Parietal lobe (tissue), 2 donors: Measurements from ENCODE around the gene F5. TPM values are rescaled to one million over a fixed set of nuclear protein-coding genes. Genes with fewer than 3 reads are reported as not detected.

Experiments
- small RNA-seq: library from RNA; depleted of rRNA; stranded (forward); fragments of <200 nt; gene quantifications from one replicate; pipeline ENCODE3, GENCODE V24; 2014; ENCODE audit warnings: low replicate concordance
- total RNA-seq: library from RNA; depleted of rRNA; stranded (reverse); fragments of >200 nt; gene quantifications from one replicate; pipeline ENCODE4 v1.2.3, GENCODE V29; 2014

The F5 gene
- not detected for total RNA-seq

DNA sequence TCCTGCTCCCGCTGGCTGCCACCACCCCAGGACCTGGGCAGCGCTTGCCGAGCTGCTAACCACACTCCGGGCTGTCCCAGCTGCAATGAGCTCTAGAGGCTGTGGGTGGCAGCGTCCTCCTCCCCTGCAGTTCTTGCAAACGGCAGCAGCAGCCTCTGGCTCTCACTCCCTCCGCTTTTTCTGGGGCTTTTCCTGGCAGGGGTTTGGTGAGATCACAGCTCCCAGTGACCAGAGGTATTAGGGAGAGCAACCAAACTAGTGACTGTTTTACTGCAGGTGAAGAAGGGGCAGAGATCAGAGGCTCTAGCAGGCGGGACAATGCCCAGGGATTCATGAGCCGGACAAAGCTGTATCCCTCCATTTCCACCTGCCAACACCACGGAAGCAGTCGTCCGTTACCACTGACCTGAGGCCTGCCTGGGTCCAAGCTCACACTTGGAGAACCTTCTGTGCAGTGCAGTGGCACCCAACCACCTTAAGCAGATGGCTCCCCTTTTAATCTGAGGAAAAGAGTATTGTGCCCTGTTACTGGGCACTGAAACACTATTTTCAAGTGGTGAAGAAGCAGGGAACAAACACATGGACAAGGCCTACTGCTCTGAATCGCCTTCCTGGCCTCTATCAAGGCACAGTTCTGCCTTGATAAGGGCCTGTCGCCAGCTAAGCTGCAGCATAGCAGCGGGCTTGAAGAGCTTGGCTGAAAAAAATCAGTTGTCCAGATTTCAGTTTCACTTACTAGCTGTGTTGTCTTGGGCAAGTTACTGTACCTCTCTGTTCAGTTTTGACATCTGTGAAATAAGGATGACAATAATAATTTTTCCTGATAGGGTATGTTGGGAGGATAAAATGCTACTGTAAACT lies at the start of gene F5:
TSS of gene F5 (minus strand) at position 87 of the 861 bp plus-strand sequence. CDS start 95 bp downstream, outside the sequence.

DNA sequence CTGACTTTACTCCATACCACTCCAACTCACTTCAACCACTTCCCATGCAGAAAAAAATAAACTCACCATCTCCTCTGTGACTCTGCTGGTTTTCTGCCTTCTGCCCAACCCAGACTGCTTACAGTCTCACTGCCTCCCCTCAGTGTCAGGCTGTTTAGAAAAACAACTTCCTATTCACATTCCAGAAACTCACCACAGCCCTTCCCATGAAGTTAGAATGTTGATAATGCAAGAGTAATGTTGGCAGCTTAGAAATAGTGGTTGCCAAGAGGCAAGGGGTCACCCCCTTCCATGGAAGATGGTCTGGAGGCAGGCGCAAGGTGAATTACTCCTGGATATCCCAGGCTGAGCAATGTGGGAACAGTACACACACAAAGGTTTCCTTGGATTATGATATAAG lies 43.7 kb upstream of the F5 start, which contains the start of gene SELP:
TSS of gene SELP (minus strand) at position 119 of the 400 bp plus-strand sequence. CDS start at position 69, 50 bp downstream.

DNA sequence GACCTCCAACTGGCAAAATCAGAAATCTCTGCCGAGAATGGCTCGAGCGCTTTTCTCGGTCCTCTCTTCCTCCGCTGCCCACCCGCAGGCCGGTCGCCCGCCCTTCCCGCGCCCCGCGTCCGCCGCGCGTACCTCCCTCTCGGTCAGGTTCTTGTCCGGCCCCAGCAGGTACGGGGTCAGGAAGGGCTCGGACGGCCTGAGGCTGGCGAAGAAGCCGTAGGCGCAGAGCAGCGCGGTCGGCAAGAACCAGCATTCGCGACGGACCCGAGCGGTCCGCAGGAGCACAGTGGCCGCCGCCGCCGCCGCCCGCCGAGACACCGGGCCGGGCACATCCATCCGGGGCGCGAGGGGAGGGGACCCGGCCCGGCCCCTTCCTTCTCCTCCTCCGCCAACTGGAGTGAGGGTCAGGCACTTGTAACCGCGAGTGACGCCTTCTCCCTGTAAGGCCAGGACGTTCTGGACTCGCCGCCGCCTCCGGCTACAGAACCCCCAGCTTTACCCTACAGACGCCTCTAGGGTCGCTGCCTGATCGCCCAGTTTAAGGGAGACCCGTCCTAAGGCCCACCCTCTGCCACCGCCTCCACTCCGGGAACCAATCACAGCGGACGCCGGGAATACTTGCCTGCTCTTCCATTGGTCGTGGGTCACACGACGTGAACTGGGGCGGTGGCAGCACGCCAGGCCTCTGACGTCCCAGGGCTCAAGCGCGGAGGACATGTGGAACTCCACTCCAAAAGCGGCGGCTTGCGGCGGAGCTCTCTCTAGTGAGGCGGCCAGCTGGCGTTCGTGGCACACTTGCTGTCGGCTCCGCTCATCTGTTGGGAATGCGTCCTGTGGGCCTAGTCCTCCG lies 100.6 kb downstream of the F5 start, which contains the start of gene SLC19A2:
TSS of gene SLC19A2 (minus strand) at position 514 of the 850 bp plus-strand sequence. CDS start at position 336, 178 bp downstream.

Small RNAs within 50 kb of the gene (small RNA-seq; reads per million reads assigned to genes)
- not detected for gene AL021068.2

Other genes with a start within 250 kb of the F5 start
- 46.0 TPM for gene NME7, start 218.7 kb downstream of the F5 start, total RNA-seq
- gene BLZF1, start 218.3 kb downstream of the F5 start, total RNA-seq: 36.0 TPM
- gene CCDC181, start 159.0 kb downstream of the F5 start, total RNA-seq: 6.6 TPM
- gene SLC19A2, start 100.5 kb downstream of the F5 start, total RNA-seq: 23.5 TPM
- not detected for gene SELP, start 43.6 kb upstream of the F5 start, total RNA-seq
- gene SELL, start 125.1 kb upstream of the F5 start, total RNA-seq: 0.31 TPM
- gene SELE, start 147.6 kb upstream of the F5 start, total RNA-seq: 0.31 TPM
- gene METTL18, start 208.4 kb upstream of the F5 start, total RNA-seq: 7.2 TPM